ENCODE data around the gene SLC2A10.
A peak's percentile ranks its signal among the peaks of the same experiment; 100 is the strongest.

SLC2A10 gene

DNA sequence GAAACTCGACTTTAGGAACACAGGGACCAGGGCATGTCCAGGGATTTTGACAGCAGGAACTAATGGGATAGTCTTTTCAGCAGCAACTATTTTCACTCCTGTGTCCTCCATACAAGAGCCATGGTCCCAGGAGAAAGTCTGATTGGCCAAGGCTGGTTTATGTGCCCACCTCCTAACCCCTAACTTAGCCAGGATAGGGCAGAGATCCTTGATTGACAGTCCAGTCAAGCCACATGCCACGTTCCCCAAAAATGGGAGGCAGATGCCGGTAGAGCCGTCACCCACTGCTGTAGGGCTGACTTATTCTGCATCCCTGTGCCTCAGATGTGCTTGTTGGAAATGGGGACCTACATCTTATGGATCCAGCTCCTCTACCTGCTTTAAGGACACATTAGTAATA is 22.3 kb downstream of the SLC2A10 start:
- peak in 1 of 2 experiments; percentile 35 for DNase-seq (ENCODE audit: low read depth in 1 of 2, low spot score in 1 of 2)
- in situ Hi-C loops (cut with HindIII; ENCODE audit: low pct_unique_long_range_greater_than_20kb, low sequenced_read_pairs), result no loop called here
- no peak for TF ChIP-seq JUND (IDR thresholded peaks at IDR 0.05; ENCODE audit: low read depth)

DNA sequence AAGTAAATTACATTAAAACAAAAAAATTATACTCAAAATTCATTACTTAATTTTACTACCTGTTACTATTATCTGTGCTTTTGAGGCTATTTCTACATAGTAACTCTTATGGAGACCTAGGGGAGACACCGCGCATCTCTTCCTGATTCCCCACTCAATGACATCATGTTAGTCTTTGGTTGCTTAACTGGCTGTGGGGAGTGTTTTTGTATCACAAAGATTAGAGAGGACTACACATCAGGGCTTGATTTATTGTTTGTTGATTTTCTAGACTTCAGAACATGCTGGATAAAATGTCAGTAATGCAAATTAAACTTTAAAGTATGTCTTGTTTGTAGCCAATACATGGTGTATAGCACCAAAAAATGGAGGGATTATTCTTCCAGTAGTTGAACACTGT is 26.0 kb downstream of the SLC2A10 start:
- in situ Hi-C loops (cut with HindIII; ENCODE audit: low pct_unique_long_range_greater_than_20kb, low sequenced_read_pairs), result no loop called here
- no peak for TF ChIP-seq JUND (IDR thresholded peaks at IDR 0.05; ENCODE audit: low read depth)
- DNase-seq (ENCODE audit: low read depth in 1 of 2, low spot score in 1 of 2), result no peak

GRCh38 chr20:46739431-46740213 is 30.2 kb downstream of the SLC2A10 start:
- DNase-seq (ENCODE audit: low read depth in 1 of 2, low spot score in 1 of 2), result peak in 1 of 2 experiments; percentile 79
- TF ChIP-seq JUND (IDR thresholded peaks at IDR 0.05; ENCODE audit: low read depth), result no peak
- in situ Hi-C loops (cut with HindIII; ENCODE audit: low pct_unique_long_range_greater_than_20kb, low sequenced_read_pairs), result no loop called here

- in situ Hi-C loops (cut with HindIII; ENCODE audit: low pct_unique_long_range_greater_than_20kb, low sequenced_read_pairs), result no loop called here
- no peak for DNase-seq (ENCODE audit: low read depth in 1 of 2, low spot score in 1 of 2)
- TF ChIP-seq JUND (IDR thresholded peaks at IDR 0.05; ENCODE audit: low read depth), result no peak
These were observed 30.8 kb downstream of the SLC2A10 start for GRCh38 chr20:46740214-46740609.

DNA sequence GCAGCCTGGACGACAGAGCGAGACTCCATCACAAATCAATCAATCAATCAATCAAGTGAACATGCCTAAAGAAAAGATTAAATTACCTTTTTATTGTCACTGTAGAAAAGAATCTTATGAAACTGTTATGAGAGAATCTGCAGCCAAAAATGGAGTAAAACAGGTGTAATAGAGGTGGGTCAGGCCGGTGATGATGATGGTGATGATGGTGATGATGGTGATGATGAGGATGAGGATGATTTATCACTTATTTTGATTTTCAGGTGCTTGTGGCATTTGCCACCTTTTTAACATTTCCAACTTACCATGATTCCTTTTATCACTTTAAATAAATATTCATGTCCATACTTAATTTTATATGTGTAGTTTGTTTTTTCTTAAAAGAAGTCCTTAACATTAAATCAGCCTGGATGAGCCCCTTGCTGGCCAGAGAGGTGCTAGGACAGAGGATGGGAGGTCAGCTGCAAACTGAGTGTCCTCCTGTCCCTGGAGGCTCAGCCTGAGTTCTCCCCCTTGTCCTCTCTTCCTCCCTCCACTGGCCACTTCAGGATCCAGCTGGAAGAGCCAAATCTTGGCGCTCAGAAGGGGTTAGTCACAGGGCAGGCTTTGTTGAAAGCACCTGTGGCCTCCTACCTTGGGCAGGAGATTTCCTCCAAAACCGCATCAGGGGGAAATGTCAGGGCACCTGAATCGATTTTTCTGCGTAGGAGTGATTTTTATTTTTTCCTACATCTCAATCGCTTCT is 32.6 kb downstream of the SLC2A10 start:
- no peak for TF ChIP-seq JUND (IDR thresholded peaks at IDR 0.05; ENCODE audit: low read depth)
- in situ Hi-C loops (cut with HindIII; ENCODE audit: low pct_unique_long_range_greater_than_20kb, low sequenced_read_pairs), result no loop called here
- DNase-seq (ENCODE audit: low read depth in 1 of 2, low spot score in 1 of 2), result peak in 1 of 2 experiments; percentile 23

DNA sequence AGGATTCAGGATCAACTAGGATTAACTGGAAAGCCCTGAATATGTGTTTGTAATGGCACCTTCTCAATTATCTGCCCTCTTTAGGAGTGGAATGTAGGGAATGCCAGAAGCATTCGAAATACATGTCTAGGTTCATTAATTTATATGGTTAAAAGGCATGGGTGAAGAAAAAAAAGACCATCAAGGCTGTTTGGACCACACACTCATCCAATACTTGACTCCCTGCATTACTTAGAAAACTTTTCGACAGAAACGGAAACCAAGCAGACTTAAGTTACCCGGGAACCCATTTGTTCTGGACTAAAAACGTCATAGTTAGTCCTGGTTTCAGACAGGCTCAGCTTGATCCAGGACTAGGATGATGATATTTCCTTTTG is 33.2 kb downstream of the SLC2A10 start:
- no peak for DNase-seq (ENCODE audit: low read depth in 1 of 2, low spot score in 1 of 2)
- in situ Hi-C loops (cut with HindIII; ENCODE audit: low pct_unique_long_range_greater_than_20kb, low sequenced_read_pairs), result no loop called here
- no peak for TF ChIP-seq JUND (IDR thresholded peaks at IDR 0.05; ENCODE audit: low read depth)

DNA sequence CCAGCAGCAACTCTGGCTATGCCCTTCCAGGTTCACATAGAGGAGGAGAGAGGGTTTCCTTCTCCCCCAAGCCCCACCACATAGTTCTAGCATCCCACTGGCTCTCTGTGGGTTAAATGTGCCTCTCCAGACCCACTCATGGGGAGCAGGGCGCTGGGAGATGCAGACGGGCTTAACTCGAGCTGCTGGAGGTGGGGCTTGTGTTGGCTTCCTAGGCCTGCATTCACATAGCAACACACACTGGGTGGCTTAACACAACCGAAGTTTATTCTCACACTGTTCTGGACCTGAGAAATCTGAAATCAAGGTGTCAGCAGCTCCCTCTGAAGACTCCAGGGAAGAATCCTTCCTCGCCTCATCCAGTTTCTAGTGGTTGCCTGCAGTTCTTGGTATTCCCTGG is 33.6 kb downstream of the SLC2A10 start:
- in situ Hi-C loops (cut with HindIII; ENCODE audit: low pct_unique_long_range_greater_than_20kb, low sequenced_read_pairs), result no loop called here
- TF ChIP-seq JUND (IDR thresholded peaks at IDR 0.05; ENCODE audit: low read depth), result no peak
- DNase-seq (ENCODE audit: low read depth in 1 of 2, low spot score in 1 of 2), result no peak

- no peak for DNase-seq (ENCODE audit: low read depth in 1 of 2, low spot score in 1 of 2)
- TF ChIP-seq JUND (IDR thresholded peaks at IDR 0.05; ENCODE audit: low read depth), result no peak
- in situ Hi-C loops (cut with HindIII; ENCODE audit: low pct_unique_long_range_greater_than_20kb, low sequenced_read_pairs), result no loop called here
These were observed 37.6 kb downstream of the SLC2A10 start for GRCh38 chr20:46746956-46747526.

GRCh38 chr20:46749147-46749546 is 39.7 kb downstream of the SLC2A10 start:
- TF ChIP-seq JUND (IDR thresholded peaks at IDR 0.05; ENCODE audit: low read depth), result no peak
- in situ Hi-C loops (cut with HindIII; ENCODE audit: low pct_unique_long_range_greater_than_20kb, low sequenced_read_pairs), result no loop called here
- no peak for DNase-seq (ENCODE audit: low read depth in 1 of 2, low spot score in 1 of 2)

DNA sequence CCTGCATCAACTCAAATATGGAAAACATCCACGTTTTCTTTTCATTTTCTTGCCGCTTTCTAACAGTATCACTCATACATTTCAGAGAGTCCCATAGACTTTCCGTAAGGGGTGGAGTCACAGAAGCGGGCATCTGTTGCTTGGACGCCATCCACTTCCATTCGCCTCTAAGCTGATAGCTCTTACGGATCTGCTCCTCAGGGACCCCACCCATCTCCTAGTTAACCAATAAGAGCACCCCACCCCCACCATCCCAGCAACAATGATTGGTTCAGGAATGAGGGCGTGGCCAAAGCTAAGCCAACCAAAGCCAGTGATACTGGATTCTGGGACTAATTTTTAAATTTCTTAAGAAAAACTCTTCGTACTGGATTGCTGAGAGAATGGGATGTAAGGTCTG is 42.4 kb downstream of the SLC2A10 start:
- in situ Hi-C loops (cut with HindIII; ENCODE audit: low pct_unique_long_range_greater_than_20kb, low sequenced_read_pairs), result no loop called here
- no peak for TF ChIP-seq JUND (IDR thresholded peaks at IDR 0.05; ENCODE audit: low read depth)
- DNase-seq (ENCODE audit: low read depth in 1 of 2, low spot score in 1 of 2), result peak in 1 of 2 experiments; percentile 68

- TF ChIP-seq JUND (IDR thresholded peaks at IDR 0.05; ENCODE audit: low read depth), result no peak
- in situ Hi-C loops (cut with HindIII; ENCODE audit: low pct_unique_long_range_greater_than_20kb, low sequenced_read_pairs), result no loop called here
- peak; percentile 38 to 78 for DNase-seq (ENCODE audit: low read depth in 1 of 2, low spot score in 1 of 2)
These were observed 43.3 kb downstream of the SLC2A10 start for GRCh38 chr20:46752728-46753127.

GRCh38 chr20:46755483-46756413 is 46.3 kb downstream of the SLC2A10 start:
- in situ Hi-C loops (cut with HindIII; ENCODE audit: low pct_unique_long_range_greater_than_20kb, low sequenced_read_pairs), result no loop called here
- DNase-seq (ENCODE audit: low read depth in 1 of 2, low spot score in 1 of 2), result no peak
- no peak for TF ChIP-seq JUND (IDR thresholded peaks at IDR 0.05; ENCODE audit: low read depth)
